ENCODE data around the gene GSAP.
"Not testable (repeated sequence)": the region's sequence is repeated elsewhere in the genome, so short reads cannot be mapped to it uniquely, and the experiment has no call there.

The GSAP gene

DNA sequence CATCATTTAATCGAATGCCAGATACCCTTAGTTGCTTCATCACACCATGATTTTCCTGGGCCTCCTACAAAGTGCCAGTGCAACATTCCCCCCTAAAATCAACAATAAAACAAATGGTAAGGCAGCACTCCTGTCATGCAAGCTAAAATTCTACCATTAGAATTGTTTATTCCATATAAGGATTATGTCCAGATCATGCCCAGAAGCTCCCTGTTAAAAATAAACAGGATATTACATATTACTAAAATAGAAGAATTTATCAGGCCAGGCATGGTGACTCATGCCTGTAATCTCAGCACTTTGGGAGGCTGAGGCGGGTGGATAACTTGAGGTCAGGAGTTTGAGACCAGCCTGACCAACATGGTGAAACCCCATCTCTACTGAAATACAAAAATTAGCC lies 140.5 kb downstream of the GSAP start:
- DNase-seq = not testable (repeated sequence)

DNA sequence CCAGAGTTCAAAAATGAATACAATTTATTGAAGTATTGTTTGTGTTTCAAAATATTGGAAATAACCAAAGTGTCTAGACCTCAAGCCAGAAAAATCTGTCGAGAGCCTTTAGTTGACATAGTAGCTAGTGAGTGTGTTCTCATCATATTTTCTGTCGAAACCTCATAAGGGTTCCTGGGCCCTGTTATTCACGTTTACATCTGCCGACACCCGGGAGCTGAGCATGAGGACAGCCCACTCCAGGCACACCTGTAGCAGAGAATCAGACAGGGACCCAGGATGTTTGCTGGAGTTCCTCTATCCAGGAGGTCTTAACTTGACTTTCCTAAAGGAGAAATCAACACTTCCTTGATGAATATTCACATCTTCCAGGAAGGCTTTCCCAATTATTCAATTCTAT lies 144.4 kb downstream of the GSAP start:
- DNase-seq = no peak

DNA sequence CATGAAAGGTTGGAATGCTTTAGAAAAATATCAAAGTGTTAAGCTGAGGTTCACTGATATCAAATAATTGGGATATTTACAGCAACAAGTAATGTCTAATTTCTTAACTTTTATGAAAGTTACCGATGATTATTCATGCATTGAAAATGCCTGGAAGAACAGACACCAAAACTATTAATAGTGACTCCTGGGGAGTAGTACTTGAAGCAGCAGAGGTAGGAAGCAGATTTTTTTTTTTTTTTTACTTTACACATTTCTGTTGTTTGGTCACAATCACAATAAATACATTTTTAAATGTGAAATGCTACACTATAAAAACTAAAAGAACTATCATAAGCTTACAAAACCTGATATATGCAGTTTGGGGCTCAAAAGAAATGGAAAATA lies 146.1 kb downstream of the GSAP start:
- no peak for DNase-seq

- no peak for DNase-seq
These were observed 146.6 kb downstream of the GSAP start for GRCh38 chr7:77269360-77270093.

DNA sequence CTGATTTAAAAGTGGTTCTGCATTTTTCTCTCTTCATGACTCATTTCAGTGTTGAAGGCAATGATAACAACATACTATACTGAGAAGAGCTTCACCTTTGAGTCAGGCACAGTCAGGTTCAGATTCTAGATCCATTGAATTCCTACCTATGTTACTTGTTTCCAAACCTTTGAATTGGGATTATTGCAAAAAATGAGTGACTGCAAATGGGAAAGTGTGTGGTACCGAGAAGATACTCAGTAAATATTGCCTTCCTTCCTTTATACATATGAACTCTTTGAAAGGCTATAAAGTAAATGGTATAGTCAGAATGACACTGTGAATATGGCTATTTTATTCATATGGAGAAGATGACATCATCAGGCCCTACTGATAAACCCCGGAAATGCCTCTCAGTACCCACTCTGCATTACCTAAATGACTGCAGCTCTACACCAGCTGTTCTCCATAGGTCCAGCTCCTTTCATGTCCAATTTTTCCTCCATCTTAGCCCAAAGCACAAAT lies 149.8 kb downstream of the GSAP start:
- DNase-seq = no peak

DNA sequence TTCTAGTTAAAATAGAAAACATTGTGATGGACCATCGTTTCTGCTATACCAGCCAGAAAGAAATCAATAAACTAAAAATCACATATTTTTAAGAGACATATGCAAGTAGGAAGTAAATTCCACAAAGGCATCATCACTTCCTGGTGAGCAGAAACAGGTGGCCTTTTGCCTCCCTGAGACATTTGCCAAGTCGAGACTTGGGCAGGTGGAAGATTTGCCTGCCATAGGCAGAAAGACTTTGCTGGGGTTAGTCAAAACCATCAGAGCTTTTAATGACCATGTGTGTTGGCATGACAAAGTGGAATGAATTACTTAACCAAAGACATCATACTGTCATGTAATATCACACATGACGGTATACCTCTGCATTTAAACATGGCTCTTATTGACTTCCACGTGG lies 150.5 kb downstream of the GSAP start:
- DNase-seq = no peak

- DNase-seq = no peak
These were observed 153.8 kb downstream of the GSAP start for GRCh38 chr7:77262316-77262715.
